ENCODE measurements around the gene B4GALT2. TPM values are rescaled to one million over a fixed set of nuclear protein-coding genes. Genes with fewer than 3 reads are reported as not detected.
A peak's percentile ranks its signal among the peaks of the same experiment; 100 is the strongest.

B4GALT2 gene
- total RNA-seq, 4 donors from 2014 or later, result 21.4 to 51.4 (median 41.0) TPM

DNA sequence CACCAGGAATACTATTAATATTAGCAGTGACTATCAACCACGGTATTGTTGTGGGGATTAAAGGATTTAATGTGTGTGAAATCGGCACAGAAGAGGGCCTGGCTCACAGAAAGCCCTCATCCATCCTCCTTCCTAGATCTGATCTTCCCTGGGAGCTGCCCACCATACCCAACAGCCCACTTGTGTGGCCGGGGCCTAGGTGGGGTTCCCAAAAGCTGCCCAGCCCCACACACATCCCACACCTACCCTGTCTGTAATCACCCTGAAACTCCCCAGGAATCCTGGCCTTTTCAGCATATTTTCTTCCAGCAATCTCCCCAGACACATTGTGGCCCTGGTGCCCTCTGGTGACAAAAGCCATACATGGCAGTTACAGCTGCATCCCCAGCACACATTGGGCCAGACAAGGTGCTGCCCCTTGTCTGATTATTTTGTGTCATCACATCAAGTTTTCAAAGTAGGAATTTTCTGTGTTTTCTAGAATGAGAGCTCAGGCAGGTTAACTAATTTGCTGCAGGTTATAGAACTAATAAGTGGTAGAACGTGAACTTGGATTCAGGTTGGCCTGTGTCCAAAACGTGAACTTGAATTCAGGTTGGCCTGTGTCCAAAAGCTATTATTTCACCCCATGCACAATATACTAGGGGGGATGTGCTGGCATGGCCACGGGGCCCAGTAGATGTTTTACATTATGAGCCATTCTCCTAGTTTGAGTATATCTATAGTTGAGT lies 57.6 kb downstream of the B4GALT2 start:
- Histone ChIP-seq H3K27ac (no peak overlapping the region), H3K4me3 (no peak overlapping the region), H3K9me3 (no peaks in the 10 kb centered on the region), H3K36me3 (no peaks in the 10 kb centered on the region), H3K27me3 (no peaks in the 10 kb centered on the region), H3K4me1 (peaks cover 34% of the 10 kb centered on the region)
- TF ChIP-seq POLR2AphosphoS5 (IDR thresholded peaks at IDR 0.05) (no peak), EP300 (IDR thresholded peaks at IDR 0.05) (no peak), POLR2A (IDR thresholded peaks at IDR 0.05) (no peak)
- TF ChIP-seq, protein P1, sequence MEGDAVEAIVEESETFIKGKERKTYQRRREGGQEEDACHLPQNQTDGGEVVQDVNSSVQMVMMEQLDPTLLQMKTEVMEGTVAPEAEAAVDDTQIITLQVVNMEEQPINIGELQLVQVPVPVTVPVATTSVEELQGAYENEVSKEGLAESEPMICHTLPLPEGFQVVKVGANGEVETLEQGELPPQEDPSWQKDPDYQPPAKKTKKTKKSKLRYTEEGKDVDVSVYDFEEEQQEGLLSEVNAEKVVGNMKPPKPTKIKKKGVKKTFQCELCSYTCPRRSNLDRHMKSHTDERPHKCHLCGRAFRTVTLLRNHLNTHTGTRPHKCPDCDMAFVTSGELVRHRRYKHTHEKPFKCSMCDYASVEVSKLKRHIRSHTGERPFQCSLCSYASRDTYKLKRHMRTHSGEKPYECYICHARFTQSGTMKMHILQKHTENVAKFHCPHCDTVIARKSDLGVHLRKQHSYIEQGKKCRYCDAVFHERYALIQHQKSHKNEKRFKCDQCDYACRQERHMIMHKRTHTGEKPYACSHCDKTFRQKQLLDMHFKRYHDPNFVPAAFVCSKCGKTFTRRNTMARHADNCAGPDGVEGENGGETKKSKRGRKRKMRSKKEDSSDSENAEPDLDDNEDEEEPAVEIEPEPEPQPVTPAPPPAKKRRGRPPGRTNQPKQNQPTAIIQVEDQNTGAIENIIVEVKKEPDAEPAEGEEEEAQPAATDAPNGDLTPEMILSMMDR (IDR thresholded peaks at IDR 0.05), result peak; percentile 79 to 87
- DNase-seq (ENCODE audit: low spot score in 2 of 2), result peak in 1 of 2 donors; percentile 75
- 15% methylated on average over 6 of the region's 6 CpGs for WGBS

DNA sequence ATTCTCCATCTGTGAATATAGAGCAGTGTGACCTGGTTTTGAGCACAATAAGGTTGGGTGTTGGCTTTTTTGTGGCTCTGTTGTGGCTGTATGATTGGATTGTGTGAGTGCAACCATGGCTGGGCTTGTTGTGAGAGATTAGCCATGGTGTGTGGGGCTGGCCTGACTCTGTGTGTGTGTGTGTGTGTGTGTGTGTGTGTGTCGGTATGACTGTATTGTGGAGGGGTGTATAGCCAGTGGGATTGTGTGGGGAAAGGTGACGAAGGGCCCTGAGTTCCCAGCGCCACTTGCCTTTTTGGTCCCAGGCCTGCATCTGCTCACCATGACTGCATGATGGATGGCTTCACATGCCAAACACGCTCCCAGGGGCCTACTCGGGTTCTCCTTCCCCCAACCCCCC lies 58.1 kb downstream of the B4GALT2 start:
- DNase-seq (ENCODE audit: low spot score in 2 of 2), result peak in 1 of 2 donors; percentile 26
- 64% methylated on average over 5 of the region's 5 CpGs for WGBS
- TF ChIP-seq, protein P1 (IDR thresholded peaks at IDR 0.05), result no peak
- TF ChIP-seq POLR2AphosphoS5 (IDR thresholded peaks at IDR 0.05), result no peak
- TF ChIP-seq POLR2A (IDR thresholded peaks at IDR 0.05), result no peak
- TF ChIP-seq EP300 (IDR thresholded peaks at IDR 0.05), result no peak

DNA sequence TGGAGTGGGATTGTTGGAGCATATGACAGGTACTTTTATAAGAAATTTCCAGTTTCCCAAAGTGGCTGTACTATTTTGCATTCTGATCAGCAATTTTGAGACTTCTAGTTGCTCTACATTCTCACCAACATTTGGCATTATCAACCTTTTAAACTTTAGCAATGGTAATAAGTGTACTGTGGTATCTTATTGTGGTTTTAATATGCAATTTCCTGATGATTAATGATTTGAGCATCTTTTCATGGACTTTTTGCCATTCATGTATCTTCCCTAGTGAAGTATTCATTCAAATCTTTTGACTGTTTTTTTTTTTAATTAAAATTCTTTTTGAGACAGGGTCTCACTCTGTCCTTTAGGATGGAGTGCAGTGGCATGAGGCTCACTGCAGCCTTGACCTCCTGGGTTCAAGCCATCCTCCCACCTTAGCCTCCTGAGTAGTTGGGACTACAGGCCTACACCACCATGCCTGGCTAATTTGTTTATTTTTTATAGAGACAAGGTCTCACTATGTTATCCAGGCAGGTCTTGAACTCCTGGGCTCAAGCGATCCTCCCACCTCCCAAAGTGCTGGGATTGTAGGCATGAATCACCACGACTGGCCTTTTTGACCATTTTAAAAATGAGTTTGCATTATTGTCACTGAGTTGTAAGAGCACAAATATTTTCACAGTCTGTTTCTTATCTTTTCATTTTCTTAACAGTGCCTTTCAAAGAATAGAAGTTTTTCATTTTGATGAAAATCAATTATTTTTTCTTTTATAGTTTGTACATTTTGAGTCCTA lies 60.1 kb downstream of the B4GALT2 start:
- Histone ChIP-seq H3K27me3 (no peaks in the 10 kb centered on the region), H3K36me3 (no peaks in the 10 kb centered on the region), H3K27ac (no peak overlapping the region), H3K9me3 (no peaks in the 10 kb centered on the region), H3K4me3 (no peak overlapping the region), H3K4me1 (peaks cover 14% of the 10 kb centered on the region)
- WGBS, result 88% methylated on average over 2 of the region's 2 CpGs
- peak in 1 of 2 donors; percentile 2 for DNase-seq (ENCODE audit: low spot score in 2 of 2)
- TF ChIP-seq POLR2AphosphoS5 (IDR thresholded peaks at IDR 0.05) (no peak), POLR2A (IDR thresholded peaks at IDR 0.05) (no peak), EP300 (IDR thresholded peaks at IDR 0.05) (no peak)
- TF ChIP-seq, protein P1 (IDR thresholded peaks at IDR 0.05), result no peak

More for the DNA sequence above, 58.1 kb downstream of the B4GALT2 start:
- Histone ChIP-seq H3K36me3 (no peaks in the 10 kb centered on the region), H3K4me1 (peaks cover 28% of the 10 kb centered on the region), H3K4me3 (no peak overlapping the region), H3K27ac (no peak overlapping the region), H3K27me3 (no peaks in the 10 kb centered on the region), H3K9me3 (no peaks in the 10 kb centered on the region)

DNA sequence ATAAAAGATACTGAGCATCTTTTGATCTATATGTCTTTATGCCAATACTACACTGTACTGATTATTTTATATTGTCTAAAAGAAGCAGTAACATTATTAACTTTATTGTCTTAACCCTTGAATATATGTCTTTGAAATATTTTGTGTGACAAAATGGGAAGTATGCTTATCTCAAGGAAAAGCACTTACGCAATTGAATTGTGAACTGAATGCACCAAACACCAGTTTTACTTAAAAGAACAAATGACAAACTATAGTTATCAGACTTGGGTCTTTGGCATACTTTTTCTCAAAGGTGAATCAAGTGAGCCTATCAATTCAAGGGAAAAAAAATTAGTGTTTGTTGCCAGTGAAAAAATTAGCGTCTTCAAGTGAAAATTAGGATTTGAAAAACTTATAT lies 61.4 kb downstream of the B4GALT2 start:
- Histone ChIP-seq H3K27me3 (no peaks in the 10 kb centered on the region), H3K27ac (no peak overlapping the region)
- WGBS, result 92% methylated on average over 2 of the region's 2 CpGs

More for the DNA sequence above, 61.4 kb downstream of the B4GALT2 start:
- Histone ChIP-seq H3K36me3 (no peaks in the 10 kb centered on the region), H3K9me3 (no peaks in the 10 kb centered on the region), H3K4me3 (no peak overlapping the region), H3K4me1 (peaks cover 14% of the 10 kb centered on the region)
- no peak for DNase-seq (ENCODE audit: low spot score in 2 of 2)
- TF ChIP-seq, protein P1 (IDR thresholded peaks at IDR 0.05), result no peak
- TF ChIP-seq EP300 (IDR thresholded peaks at IDR 0.05), result no peak
- TF ChIP-seq POLR2A (IDR thresholded peaks at IDR 0.05), result no peak
- no peak for TF ChIP-seq POLR2AphosphoS5 (IDR thresholded peaks at IDR 0.05)

Other genes with a start within 250 kb of the B4GALT2 start
- gene ARTN, start 45.4 kb upstream of the B4GALT2 start, total RNA-seq, result under 1 TPM in 3 of 4 donors, not detected in 1; 0.38 to 0.91 (median 0.72) TPM
- gene IPO13, start 32.3 kb upstream of the B4GALT2 start, total RNA-seq, result 10 to 100 TPM; 30.8 to 41.0 (median 34.8) TPM
- gene DPH2, start 9.2 kb upstream of the B4GALT2 start, total RNA-seq, result 10 to 100 TPM; 27.8 to 64.4 (median 39.8) TPM
- gene ATP6V0B, start 4.2 kb upstream of the B4GALT2 start, total RNA-seq, result 100 to 1,000 TPM in 3 of 4 donors, 10 to 100 TPM in 1; 95.2 to 193 (median 150) TPM
- gene CCDC24, start 12.4 kb downstream of the B4GALT2 start, total RNA-seq, result 1 to 10 TPM; 1.6 to 7.8 (median 3.7) TPM
- gene SLC6A9, start 52.3 kb downstream of the B4GALT2 start, total RNA-seq, result 10 to 100 TPM; 59.2 to 95.4 (median 84.5) TPM
- gene KLF17, start 139.6 kb downstream of the B4GALT2 start, total RNA-seq, result not detected
- not detected for gene KLF18, start 162.4 kb downstream of the B4GALT2 start, total RNA-seq
- 100 to 1,000 TPM in 1 of 4 donors, 10 to 100 TPM in 3; 44.2 to 102 (median 52.6) TPM for gene DMAP1, start 234.3 kb downstream of the B4GALT2 start, total RNA-seq